ENCODE results near the gene HDAC4.

HDAC4 gene

DNA sequence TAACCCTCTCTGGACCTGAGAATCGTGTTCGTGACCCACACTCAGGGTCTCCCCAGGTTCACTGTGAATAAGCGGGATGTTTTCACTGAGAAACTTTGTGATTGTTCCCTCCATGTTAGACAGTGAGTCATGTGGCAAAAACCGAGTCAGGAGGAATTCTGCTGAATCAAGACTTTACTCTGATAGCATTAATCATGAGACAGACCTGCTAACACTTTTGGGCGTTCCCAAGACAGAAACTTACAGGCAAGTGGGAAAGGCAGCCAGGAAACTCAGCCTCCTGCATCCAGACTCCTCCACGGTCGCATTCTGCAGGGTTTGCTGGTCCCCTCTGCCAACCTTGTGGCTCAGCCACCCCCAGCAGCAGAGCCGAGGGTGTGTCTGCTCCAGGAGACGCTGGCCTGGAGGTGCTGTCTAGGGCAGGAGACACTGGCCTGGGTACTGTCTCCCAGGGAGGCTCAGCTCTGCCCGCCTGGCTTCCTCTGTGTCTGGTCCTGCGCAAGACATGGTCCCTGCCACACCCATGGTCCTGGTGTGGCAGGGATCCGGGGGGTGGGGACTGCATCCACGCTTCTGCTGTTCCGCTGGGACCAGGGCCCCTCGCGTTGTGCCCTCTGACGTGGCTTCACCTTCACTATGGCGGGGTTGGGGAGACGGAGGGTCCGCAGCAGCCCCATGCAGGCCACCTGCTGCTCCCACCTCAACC, 375.6 kb downstream of the HDAC4 start:
- H3K9me3 ChIP-seq (ENCODE audit: insufficient read depth, low read depth, low read length) = no peaks in the 10 kb centered on the region
- H3K9me2 ChIP-seq (replicated peaks; ENCODE audit: low read depth, low read length) = no peaks in the 10 kb centered on the region
- TF ChIP-seq EZH2phosphoT487 (IDR thresholded peaks at IDR 0.05; ENCODE audit: borderline replicate concordance) = no peak
- TF ChIP-seq, protein P1, sequence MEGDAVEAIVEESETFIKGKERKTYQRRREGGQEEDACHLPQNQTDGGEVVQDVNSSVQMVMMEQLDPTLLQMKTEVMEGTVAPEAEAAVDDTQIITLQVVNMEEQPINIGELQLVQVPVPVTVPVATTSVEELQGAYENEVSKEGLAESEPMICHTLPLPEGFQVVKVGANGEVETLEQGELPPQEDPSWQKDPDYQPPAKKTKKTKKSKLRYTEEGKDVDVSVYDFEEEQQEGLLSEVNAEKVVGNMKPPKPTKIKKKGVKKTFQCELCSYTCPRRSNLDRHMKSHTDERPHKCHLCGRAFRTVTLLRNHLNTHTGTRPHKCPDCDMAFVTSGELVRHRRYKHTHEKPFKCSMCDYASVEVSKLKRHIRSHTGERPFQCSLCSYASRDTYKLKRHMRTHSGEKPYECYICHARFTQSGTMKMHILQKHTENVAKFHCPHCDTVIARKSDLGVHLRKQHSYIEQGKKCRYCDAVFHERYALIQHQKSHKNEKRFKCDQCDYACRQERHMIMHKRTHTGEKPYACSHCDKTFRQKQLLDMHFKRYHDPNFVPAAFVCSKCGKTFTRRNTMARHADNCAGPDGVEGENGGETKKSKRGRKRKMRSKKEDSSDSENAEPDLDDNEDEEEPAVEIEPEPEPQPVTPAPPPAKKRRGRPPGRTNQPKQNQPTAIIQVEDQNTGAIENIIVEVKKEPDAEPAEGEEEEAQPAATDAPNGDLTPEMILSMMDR (conservative IDR thresholded peaks at IDR 0.05; ENCODE audit: low read length) = no peak
- H4K20me1 ChIP-seq (ENCODE audit: insufficient read depth, low read length, poor library complexity, severe bottlenecking) = no peaks in the 10 kb centered on the region
- H3F3A ChIP-seq (ENCODE audit: low read depth) = no peaks in the 10 kb centered on the region
- H3K4me2 ChIP-seq (ENCODE audit: low read depth, low read length, poor library complexity, severe bottlenecking) = no peak overlapping the region
- H2AFZ ChIP-seq (ENCODE audit: low read length) = no peak overlapping the region
- H3K79me2 ChIP-seq (ENCODE audit: insufficient read depth, low read length) = no peaks in the 10 kb centered on the region
- no peak overlapping the region for H3K4me3 ChIP-seq (ENCODE audit: low read length, poor library complexity, severe bottlenecking)
- no peaks in the 10 kb centered on the region for H3K4me1 ChIP-seq (ENCODE audit: insufficient read depth, low read length, poor library complexity, severe bottlenecking)
- H3K36me3 ChIP-seq (ENCODE audit: insufficient read depth, low read length) = no peaks in the 10 kb centered on the region
- H3K9ac ChIP-seq (ENCODE audit: low read depth, low read length, poor library complexity, severe bottlenecking) = no peak overlapping the region
- no peaks in the 10 kb centered on the region for H3K27me3 ChIP-seq (ENCODE audit: insufficient read depth, low read length, poor library complexity, severe bottlenecking)

DNA sequence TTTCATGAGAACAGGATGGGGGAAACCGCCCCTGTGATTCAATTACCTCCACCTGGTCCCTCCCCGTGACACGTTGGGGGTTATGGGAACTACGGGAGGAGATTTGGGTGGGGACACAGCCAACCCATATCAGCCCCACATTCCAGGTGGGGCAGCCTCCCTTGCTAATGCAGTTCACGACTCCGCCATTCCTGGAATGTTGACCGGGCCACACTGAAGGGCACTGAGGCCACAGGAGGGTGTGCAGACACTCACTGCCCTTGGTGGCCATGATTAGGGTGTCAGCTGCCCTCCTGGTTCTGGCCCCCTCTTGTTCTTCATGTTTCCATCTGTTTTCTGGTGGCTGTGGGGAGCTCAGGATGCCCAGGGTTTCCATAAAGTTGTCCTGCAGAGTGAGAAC, 376.6 kb downstream of the HDAC4 start:
- Histone ChIP-seq H3K9me2 (replicated peaks; ENCODE audit: low read depth, low read length) (no peaks in the 10 kb centered on the region), H3K4me1 (ENCODE audit: insufficient read depth, low read length, poor library complexity, severe bottlenecking) (no peaks in the 10 kb centered on the region), H4K20me1 (ENCODE audit: insufficient read depth, low read length, poor library complexity, severe bottlenecking) (no peaks in the 10 kb centered on the region), H3K79me2 (ENCODE audit: insufficient read depth, low read length) (no peaks in the 10 kb centered on the region), H3K4me3 (ENCODE audit: low read length, poor library complexity, severe bottlenecking) (no peak overlapping the region), H3K9me3 (ENCODE audit: insufficient read depth, low read depth, low read length) (no peaks in the 10 kb centered on the region), H2AFZ (ENCODE audit: low read length) (no peak overlapping the region), H3F3A (ENCODE audit: low read depth) (no peaks in the 10 kb centered on the region), H3K36me3 (ENCODE audit: insufficient read depth, low read length) (no peaks in the 10 kb centered on the region), H3K4me2 (ENCODE audit: low read depth, low read length, poor library complexity, severe bottlenecking) (no peak overlapping the region), H3K27me3 (ENCODE audit: insufficient read depth, low read length, poor library complexity, severe bottlenecking) (no peaks in the 10 kb centered on the region), H3K9ac (ENCODE audit: low read depth, low read length, poor library complexity, severe bottlenecking) (no peak overlapping the region)
- TF ChIP-seq, protein P1 (conservative IDR thresholded peaks at IDR 0.05; ENCODE audit: low read length) = no peak
- no peak for TF ChIP-seq EZH2phosphoT487 (IDR thresholded peaks at IDR 0.05; ENCODE audit: borderline replicate concordance)

DNA sequence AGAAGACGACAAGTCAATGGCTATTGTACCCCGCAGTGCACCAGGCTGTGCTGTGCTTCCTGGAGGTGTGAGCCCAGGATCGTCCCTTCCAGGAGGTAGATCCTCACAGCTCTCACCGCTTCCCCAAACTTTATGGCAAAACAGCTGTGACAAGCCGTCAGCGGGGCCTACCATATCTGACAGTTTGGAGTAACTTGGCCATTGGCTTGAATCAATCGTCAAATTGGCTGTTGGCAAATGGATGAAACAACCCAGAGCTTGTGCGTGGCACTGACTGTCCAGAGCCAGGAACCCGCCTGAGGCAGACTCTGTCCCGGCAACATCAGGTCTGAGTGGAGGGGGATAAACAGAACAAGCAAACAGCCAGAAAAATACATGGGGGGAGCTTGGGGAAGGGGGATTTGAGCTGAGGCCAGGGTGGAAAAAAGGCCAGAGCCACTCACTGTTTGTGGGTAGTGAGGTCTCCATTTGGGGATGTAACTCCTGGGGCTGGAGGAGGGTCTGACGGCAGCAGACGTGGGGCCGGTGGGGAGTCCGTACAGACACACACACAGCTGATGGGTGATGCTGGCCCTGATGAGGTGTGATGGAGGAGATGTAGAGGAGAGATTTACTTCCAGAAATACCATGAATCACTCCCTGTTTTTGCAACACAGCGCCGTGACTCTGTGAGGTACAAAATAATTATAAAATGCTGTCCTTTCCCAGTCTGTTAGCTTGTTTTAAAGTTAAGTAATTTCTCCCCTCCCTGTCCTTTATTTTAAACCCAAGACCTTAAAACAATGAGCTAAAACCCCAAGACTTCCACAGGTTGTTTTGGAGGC, 378.2 kb downstream of the HDAC4 start:
- Histone ChIP-seq H3K79me2 (ENCODE audit: insufficient read depth, low read length) (no peaks in the 10 kb centered on the region), H3K9ac (ENCODE audit: low read depth, low read length, poor library complexity, severe bottlenecking) (no peak overlapping the region), H3K9me2 (replicated peaks; ENCODE audit: low read depth, low read length) (no peaks in the 10 kb centered on the region), H3F3A (ENCODE audit: low read depth) (no peaks in the 10 kb centered on the region), H3K4me1 (ENCODE audit: insufficient read depth, low read length, poor library complexity, severe bottlenecking) (no peaks in the 10 kb centered on the region), H3K4me3 (ENCODE audit: low read length, poor library complexity, severe bottlenecking) (no peak overlapping the region), H3K4me2 (ENCODE audit: low read depth, low read length, poor library complexity, severe bottlenecking) (no peak overlapping the region), H3K36me3 (ENCODE audit: insufficient read depth, low read length) (no peaks in the 10 kb centered on the region), H4K20me1 (ENCODE audit: insufficient read depth, low read length, poor library complexity, severe bottlenecking) (no peaks in the 10 kb centered on the region), H2AFZ (ENCODE audit: low read length) (no peak overlapping the region), H3K27me3 (ENCODE audit: insufficient read depth, low read length, poor library complexity, severe bottlenecking) (no peaks in the 10 kb centered on the region), H3K9me3 (ENCODE audit: insufficient read depth, low read depth, low read length) (no peaks in the 10 kb centered on the region)
- TF ChIP-seq, protein P1 (conservative IDR thresholded peaks at IDR 0.05; ENCODE audit: low read length) = no peak
- TF ChIP-seq EZH2phosphoT487 (IDR thresholded peaks at IDR 0.05; ENCODE audit: borderline replicate concordance) = no peak

Data from Loucy (cell line).